SKM-1 (cell line): ENCODE measurements around the gene GAS2L3.

ENCODE experiments used
- DNase-seq: peaks from one replicate; lab custom pipeline; 2025; ENCODE audit not compliant: unreplicated experiment; lab: John Stamatoyannopoulos, UW

The GAS2L3 gene

GRCh38 chr12:100656856-100657255 is 83.4 kb downstream of the GAS2L3 start:
- no peak for DNase-seq

- DNase-seq, result no peak
These were observed 87.9 kb downstream of the GAS2L3 start for GRCh38 chr12:100661300-100661951.

- DNase-seq, result no peak
These were observed 93.1 kb downstream of the GAS2L3 start for GRCh38 chr12:100666588-100666987.

- no peak for DNase-seq
These were observed 95.6 kb downstream of the GAS2L3 start for GRCh38 chr12:100668945-100669536.

- no peak for DNase-seq
These were observed 96.4 kb downstream of the GAS2L3 start for GRCh38 chr12:100669922-100670321.

- no peak for DNase-seq
These were observed 98.1 kb downstream of the GAS2L3 start for GRCh38 chr12:100671396-100672074.

- no peak for DNase-seq
These were observed 98.7 kb downstream of the GAS2L3 start for GRCh38 chr12:100672075-100672592.

GRCh38 chr12:100674036-100674888 is 100.8 kb downstream of the GAS2L3 start:
- no peak for DNase-seq
